DLD1 (cell line): ENCODE data around the gene UQCC2.

Source experiments
- in situ Hi-C: cut with HindIII; loops from 2 replicates; pipeline ENCODE4 v1.10.0; 2017; ENCODE audit warnings: low sequenced_read_pairs

UQCC2 gene

DNA sequence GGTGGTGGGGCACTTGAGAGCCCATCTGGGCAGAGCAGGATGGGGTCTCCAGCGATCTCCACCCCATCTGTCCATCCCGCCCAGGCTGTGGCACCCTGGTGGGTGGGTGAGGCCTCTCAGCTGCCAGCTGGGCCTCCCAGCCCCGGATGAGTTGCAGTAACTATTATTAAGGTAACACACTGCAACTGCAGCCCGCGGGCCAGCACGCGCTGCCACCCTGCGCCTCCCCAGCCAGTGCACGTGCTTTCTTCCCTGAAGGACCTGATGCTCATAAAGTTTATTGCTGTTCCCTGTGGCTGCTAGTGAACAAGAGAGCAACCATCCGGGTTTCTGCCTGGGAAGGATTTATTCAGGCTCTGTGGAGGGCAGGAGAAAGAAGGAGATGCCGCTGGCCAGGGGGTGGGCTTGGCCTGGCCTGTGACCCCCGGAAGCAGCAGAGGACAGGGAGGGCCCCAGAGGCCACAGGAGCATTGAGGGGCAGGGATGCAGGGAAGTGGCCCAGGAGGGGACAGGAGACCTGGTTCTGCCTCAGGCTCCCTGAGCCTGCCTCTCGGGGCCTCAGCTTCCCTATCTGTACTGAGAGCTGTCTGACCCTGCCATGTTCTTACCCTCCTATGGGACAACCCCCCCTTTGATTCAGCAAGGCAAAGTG, 33.5 kb upstream of the UQCC2 start:
- in situ Hi-C loops = no loop called here

DNA sequence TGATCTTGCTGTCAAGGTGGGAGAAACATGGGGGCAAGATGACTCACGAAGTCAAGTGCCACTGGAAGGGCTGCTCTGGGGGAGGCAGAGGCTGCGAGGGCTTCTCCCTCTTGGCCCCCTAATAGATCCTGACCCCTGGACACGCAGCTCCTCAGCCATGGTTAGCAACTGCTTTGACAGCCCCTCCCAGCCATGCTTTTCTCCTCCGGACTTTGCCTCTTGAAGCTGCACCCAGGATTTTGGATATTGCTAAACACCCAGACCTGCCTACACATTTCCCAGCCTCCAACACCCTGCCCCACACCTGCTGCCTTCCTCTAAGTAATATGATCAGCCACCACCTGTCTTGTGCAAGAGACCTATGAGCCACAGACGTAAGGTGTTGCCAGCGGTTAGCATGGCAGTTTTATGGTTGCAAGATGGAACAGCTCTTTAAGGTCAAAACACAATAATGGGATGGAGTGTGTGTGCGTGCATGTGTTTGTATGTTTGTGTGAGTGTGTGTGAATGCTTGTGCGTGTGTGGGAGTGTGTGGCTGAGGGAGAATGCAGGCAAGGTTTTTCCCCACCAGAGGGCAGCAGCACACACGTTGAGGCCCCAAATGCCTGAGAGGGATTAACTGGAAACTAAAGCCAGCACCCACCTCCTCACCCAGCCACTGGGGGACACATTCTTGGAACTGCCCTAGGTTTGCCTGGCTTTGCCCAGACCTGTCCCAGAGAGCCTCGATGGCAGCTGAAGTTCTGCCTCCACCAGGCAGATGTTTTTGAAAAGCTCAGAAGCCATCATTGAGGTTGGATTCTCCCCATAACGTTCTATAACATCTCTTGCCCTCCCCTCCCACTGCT, 32.7 kb upstream of the UQCC2 start:
- in situ Hi-C loops = no loop called here

DNA sequence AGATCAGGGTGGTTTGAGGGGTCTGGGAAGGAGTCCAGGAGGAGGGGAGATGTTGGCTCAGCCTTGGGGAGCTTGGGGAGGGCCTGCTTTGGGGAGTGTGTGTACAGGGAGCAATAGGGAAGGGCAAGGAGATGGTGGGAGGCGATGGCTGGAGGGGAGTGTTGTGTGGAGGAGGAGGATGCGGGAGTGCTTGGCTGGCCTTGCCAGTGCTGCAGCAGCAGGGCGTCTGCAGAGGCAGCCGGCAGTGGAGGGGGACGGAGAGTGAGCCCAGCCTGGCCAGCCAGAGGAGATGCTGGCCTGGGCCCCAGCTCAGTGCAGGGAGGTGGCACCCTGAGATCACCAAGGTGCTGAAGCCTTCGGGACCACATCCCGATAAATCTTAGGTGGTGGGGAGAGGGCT, 31.3 kb upstream of the UQCC2 start:
- in situ Hi-C loops = no loop called here

DNA sequence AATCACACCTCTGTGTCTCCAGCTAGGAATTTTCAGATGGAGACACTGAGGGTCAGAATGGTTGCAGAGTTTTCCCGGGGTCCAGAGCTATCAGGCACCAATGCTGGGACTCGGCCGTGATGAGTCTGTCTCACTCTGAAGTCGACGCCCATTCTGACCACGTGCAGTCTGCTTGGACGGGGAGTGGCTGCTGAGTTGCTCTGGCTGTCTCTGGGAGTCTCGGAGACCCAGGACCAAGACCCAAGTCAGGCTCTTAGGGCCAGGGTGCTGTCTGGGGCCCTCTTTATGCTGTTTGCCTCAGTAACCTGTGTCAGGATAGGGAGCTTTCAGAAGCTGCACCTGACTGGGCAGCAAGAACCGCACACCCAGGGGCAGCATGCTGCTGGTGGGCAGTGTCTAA, 30.6 kb upstream of the UQCC2 start:
- in situ Hi-C loops = no loop called here

DNA sequence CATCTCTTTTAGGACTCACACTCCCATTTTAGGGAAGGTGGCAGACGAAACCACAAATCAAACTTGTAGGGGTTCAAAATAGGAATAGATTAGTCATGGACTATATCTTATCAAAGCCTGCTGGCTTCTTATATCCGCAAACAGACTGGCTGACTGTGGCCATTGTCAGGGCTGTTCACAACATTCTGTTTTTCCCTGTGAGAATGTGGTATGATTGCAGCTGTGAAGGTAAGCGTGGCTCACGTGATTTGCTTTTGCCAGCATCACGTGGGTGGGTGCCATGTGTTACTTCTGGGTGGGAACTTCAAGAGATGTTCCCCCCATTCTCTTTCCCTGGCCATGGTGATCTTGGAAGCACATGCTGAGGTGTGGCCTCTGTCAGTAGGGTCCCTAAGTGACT, 29.3 kb upstream of the UQCC2 start:
- in situ Hi-C loops = no loop called here

DNA sequence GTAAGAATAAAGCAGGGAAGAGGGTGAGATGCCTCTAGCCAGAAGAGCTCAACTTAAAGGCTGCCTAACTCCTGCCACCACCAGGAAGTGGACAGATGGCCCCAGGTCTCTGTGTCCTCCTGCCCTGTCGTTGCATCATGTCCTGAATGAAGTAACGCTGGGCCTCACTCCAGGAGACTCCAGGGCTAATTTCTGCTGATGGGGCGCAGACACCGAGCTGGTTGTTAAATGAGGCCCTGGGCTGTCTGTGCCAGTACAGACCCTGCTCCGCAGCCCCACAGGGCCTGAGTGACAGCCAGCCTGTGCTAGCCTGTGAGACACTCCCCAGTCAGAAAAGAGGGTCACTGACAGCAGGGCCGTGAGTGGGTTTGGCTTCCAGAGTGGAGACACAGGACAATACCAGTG, 28.7 kb upstream of the UQCC2 start:
- in situ Hi-C loops = no loop called here

DNA sequence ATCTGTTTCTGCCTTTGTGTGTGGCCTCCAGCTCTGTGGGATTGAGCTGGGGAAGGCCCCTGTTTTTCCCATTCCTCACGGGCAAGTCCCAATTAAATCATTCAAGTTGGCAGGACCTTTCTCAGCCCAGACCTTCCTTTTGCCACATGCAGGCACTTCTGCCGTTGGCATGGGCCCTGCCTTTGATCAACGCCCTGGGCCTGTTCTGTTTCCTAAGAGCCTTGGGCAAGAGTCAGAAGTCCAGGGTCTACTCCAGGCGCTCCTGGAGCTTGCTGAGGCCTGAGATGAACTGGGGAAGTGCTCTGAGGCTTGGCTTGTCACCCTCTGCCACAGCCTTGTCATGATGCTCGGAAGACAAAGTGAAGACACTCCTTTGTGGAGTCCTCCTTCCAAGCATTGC, 28.1 kb upstream of the UQCC2 start:
- in situ Hi-C loops = no loop called here

DNA sequence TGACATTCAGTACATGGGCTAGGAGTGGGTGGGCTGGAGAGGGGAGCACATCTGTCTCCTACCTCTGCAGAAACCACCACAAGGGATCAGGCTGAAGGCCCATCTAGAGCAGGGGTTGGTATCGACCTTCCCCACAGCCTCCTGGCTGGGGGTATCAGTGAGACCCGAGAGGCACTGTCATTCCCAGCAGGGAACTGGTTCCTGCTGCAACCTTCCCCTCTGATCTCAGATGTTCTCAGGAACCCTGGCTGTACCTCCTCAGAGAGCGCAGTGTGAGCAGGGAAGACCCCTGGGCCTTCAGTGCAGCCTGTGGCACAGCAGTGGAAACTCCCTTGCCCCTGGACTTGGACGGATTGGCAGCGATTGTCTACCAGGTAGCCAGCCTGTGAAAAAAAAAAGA, 27.4 kb upstream of the UQCC2 start:
- in situ Hi-C loops = no loop called here

DNA sequence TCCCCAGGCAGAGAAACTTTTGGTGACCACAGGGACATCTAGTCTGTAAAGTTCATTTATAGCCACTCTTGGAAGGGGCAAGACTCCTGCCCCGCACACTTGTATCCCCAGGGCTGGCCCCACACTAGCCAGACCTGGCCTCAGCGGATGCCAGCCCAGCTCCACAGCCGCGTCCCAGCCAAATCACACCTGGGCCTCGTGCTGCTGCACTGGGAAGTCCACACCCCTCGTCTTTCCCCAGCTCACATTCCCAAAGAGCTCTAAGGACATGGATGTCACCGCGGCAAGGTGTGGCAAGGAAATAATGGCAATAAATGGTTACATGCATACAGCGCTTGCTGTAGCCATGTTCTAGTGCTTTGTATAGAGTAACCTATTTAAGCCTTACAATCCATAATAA, 26.7 kb upstream of the UQCC2 start:
- in situ Hi-C loops = no loop called here

DNA sequence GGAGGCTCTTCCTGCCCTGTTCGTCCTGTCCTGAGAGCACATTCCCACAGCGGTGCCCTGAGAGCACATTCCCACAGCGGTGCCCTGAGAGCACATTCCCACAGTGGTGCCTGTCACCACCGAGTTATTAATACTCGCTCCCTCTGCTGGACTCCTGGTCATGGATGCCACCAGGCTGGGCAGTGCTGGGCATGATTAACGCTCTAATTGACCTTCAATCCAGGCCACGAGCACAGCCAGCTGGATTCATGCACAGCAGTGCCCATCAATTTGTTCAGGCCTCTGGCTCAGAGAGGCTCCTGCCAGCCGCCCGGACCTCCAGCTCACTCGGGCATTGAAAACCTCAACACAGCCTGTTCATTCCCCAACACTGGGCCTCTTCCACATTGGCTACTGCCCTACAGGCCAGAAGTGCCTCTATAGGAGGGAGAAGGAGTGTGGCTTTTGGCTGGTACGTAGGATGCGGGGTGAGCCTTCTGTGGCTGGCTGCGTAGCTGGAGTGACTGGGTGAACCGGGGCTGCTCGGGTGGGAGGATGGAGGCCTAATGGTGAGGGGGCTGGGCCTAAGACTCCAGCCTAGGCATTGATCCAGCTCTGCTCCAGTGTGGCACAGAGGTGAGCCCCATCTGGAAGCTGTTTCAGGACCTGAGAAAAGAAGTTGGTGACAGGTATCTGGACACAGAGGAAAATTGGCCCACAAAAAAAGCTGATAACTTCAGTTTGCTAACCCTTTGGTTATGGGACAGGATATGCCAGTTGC, 25.9 kb upstream of the UQCC2 start:
- in situ Hi-C loops = no loop called here

DNA sequence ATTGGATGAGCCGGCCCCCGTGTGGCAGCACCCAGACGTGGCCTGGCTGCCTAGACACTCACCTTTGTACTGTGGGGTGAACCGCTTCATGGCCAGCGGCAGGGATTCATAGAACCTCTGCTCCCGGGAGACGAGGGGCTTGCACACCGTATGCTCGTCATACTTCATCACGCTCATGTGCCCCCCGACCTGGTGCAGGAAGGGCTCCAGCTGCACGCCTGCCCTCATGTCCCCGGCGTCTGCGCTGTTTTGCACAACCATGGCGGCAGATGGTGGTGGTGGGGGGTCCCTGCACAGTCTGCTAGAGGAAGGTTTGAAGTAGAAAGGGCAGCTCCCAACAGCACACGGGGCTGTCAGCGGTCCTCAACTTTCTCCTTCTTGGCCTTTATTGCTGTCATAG, 23.7 kb upstream of the UQCC2 start:
- in situ Hi-C loops = no loop called here

DNA sequence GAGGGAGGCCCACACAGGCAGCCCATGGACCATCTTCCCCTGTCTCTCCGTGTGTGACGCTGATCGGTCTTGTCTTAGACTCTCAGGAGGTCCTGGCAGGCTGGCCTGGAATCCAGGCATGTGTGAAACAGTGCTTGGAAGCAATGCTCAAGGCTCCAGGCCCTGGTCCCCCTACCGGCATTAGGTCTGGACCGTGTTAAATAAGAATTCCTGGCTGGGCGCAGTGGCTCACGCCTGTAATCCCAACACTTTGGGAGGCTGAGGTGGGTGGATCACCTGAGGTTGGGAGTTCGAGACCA, 22.2 kb upstream of the UQCC2 start:
- in situ Hi-C loops = no loop called here

DNA sequence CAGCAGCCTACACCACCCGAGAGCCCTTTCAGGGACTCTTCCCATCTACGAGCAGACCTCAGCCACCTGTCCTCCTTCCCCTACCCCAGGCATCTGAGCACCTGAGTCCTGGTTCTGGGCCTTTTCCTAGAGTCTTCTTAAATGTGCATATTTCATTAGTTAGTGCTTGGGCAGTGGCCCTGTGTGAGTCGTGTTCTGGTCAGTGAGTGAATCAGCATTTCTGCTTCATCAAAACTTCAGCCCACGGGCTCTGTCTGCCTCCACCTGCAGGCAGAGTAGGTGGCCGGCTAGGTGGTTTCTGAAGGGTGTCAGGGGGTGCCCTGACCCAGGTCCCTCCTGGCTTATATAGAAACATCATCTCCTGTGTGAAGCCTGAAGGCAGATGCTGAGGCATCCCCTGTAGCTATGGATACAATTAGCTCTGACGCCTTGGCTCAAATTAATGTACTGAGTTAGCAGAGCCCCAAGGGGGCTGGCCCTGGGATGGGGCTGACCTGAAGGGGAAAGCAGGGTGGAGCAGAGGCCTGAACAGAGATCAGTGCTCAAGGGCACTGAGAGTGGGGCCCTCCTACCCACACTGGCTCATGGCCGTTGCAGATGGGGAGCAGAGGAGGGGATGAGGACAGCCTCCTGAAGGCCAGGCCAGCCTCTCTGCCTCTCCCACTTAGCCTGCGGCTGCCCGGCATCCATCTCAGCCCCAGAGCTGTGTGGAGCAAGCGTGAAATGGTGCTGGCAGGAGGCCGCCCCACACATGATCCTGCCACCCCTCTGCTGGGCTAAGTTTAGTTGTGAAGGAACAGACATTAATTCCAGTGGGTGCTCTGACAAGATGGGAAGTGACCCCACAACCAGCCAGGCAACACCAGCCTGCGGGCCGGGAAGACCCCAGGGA, 21.6 kb upstream of the UQCC2 start:
- in situ Hi-C loops = no loop called here

DNA sequence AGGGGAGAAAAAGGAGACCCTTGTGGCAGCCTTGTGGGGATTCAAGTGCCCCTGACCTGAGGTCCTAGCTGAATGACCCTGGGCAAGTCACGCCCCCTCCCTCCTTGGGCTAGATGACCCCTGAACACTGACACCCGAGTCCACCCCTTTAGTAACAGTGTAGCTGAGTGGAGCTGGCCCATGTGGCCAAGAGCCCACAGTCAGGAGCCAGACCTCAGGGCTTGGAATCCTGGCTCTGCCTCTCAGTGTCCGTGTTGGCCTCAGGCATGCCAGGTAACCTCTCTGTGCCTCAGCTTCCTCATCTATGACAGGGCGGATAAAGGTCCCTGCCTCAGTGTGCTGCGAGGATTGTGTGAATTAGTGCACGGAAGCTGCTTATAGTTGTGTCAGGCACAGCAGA, 20.9 kb upstream of the UQCC2 start:
- in situ Hi-C loops = no loop called here

DNA sequence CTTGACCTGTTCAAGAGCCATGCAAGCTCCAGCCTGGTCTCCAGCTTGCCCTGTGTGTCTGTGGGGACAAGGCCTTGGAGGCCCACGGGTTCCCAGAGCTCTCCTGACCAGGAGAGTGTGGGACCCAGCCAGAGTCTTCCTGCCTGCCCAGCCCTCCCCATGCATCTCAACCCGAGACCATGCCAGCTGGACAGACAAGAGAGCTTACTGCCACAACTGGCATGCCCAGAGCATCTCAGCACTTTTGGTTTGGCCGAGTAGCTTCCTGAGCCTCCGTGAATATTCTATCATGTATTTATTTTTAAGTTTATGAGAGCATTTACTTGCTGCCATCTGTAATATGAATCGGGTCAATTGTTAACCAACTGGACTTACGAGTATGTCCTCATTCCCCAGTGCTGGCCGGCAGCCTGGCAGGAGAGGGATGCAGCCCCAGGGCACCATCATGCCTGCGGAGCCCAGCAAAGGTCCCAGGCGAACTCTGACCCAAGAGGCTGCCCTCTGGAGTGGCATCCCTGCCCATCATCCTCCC, 20.3 kb upstream of the UQCC2 start:
- in situ Hi-C loops = no loop called here

DNA sequence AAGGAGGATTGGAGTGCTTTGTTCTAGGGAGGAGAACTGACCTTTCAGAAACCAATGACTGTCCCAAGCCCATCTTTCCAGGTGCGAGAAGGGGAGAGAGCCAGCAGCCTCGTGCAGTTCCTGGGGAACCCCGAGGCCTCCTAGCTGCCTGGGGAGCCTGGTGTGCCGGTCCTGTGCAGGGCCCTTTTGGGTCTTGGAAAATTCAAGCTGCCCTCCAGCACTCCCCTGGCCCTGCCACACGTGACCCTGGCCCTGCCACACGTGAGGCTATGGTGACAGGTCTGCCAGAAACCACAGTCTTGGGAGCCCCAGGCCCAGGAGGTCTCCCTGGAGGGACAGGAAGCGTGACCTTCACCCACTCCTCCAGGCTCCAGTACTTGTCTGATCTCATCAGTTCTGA, 19.5 kb upstream of the UQCC2 start:
- in situ Hi-C loops = no loop called here

DNA sequence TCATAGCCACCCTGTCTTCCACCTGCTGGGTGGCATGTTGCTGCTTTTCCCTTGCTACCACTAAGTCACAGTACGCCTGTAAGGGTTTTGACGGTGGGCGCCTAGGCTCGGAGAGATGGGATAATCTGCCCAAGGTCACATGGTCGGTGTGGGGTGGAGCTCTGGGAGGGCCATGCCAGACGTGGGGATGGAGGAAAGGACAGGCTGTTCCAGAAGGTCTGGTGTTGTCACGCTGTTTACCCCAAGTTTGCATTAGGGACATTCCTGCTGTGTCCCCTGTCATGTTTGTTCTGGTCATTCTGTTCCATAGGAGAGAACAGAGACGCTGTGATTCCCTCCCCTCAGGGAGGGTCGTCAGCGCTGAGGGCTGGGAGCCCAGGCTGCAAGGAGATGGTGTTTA, 19.1 kb upstream of the UQCC2 start:
- in situ Hi-C loops = no loop called here

DNA sequence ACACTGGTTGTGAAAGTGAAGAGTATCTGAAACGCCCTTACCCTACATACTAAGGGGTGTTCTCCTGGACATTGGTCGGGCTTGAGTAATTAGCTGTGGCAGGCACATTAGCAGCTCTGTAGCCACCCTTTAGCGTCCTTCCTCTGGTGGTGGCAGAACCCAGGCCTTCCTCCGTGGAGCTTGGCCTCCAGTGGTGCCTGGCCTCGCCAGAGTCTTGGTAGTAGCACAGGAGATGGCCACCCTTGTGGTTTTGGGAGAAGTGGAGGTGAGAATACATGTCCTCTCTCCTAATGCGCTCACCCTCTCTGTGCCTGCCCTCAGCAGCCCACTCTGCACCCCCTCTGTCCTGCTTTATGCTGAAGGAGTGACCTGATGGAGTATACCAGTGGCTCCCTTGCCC, 17.6 kb upstream of the UQCC2 start:
- in situ Hi-C loops = no loop called here

DNA sequence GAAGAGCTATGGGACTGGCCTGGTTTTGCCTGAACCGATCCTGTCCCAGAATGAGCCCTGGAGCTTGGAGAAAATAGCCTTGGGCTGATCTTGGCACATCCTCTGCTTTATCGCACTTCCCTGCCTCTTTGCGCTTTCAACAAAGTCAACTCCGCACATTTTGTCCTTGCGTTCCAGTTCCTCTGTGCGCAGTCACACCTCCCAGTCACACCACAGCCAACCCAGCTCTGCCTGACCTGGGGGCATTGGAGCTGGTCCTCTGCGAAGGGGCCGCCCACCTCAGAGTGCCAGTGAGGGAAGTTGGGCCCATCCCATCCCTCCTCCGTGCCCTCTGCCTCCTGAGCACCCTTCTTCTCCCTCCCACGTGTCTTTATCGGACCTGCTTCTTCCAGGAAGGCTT, 16.9 kb upstream of the UQCC2 start:
- in situ Hi-C loops = no loop called here

DNA sequence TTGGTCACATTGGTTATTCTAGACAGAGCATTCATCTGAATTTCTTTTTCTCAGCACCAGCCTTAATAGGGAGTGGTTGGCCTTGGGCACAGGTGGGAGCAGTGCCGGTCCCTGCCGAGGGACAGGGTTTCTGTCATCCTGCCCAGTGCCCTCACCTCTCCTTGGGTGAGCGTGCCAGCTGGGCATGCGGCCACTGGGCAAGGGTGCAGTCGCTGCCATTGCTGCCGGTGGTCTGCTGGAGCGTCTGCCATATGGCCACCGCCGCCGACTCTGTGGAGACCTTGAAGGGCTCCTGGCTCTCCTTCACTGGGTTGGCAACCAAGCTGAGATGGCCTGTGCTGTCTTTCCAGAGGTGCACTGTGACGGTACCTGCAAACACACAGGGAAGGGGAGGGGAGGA, 16.4 kb upstream of the UQCC2 start:
- in situ Hi-C loops = no loop called here

DNA sequence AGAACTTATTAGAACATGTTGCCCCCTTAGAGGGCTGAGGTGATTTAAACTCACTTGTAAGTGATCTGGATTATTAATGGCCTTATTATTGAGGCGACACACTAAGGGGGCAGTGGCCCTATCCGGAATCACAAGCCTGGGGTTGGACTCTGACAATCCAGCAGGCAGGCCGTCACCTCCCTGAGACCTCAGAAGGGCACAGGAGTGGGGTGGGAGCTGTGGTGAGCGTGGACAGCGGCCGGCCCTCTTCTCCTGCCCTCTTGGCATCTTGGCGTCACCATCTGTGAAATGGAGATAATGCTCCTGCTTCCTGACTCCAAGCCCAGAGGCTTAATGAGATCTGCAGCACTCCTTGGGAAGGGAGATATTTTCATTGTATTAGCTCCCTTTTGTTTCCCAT, 15.6 kb upstream of the UQCC2 start:
- in situ Hi-C loops = no loop called here
